T-helper 9 cell (primary cell): ENCODE results near the gene POLD4.
"Not testable (repeated sequence)": the region's sequence is repeated elsewhere in the genome, so short reads cannot be mapped to it uniquely, and the experiment has no call there.

Experiments
- DNase-seq: peaks from one replicate; pipeline ENCODE4 v3.0.0-alpha.2; 2020

Gene POLD4

GRCh38 chr11:67351275-67352005 is 1.9 kb downstream of the POLD4 start:
- DNase-seq: peak; percentile 58

GRCh38 chr11:67349928-67350465 is 3.3 kb downstream of the POLD4 start:
- DNase-seq: no peak

GRCh38 chr11:67349457-67349856 is 3.9 kb downstream of the POLD4 start:
- DNase-seq: no peak

- DNase-seq: no peak
Measured at GRCh38 chr11:67349036-67349435, 4.3 kb downstream of the POLD4 start.

GRCh38 chr11:67347964-67348749 is 5.2 kb downstream of the POLD4 start:
- DNase-seq: no peak

- no peak for DNase-seq
Measured at GRCh38 chr11:67345920-67346819, 7.2 kb downstream of the POLD4 start.

GRCh38 chr11:67345247-67345919 is 8.0 kb downstream of the POLD4 start:
- no peak for DNase-seq

- no peak for DNase-seq
Measured at GRCh38 chr11:67344264-67344663, 9.1 kb downstream of the POLD4 start.

GRCh38 chr11:67337257-67337656 is 16.1 kb downstream of the POLD4 start:
- no peak for DNase-seq

- no peak for DNase-seq
Measured at GRCh38 chr11:67332081-67332691, 21.2 kb downstream of the POLD4 start.

- no peak for DNase-seq
Measured at GRCh38 chr11:67323526-67323925, 29.8 kb downstream of the POLD4 start.

- no peak for DNase-seq
Measured at GRCh38 chr11:67322049-67322448, 31.3 kb downstream of the POLD4 start.

- no peak for DNase-seq
Measured at GRCh38 chr11:67321313-67321871, 32.0 kb downstream of the POLD4 start.

- no peak for DNase-seq
Measured at GRCh38 chr11:67320691-67321090, 32.7 kb downstream of the POLD4 start.

GRCh38 chr11:67320011-67320410 is 33.3 kb downstream of the POLD4 start:
- no peak for DNase-seq

- not testable (repeated sequence) for DNase-seq
Measured at GRCh38 chr11:67318876-67319275, 34.5 kb downstream of the POLD4 start.

- DNase-seq: peak; percentile 34
Measured at GRCh38 chr11:67317888-67318555, 35.3 kb downstream of the POLD4 start.

GRCh38 chr11:67317205-67317887 is 36.0 kb downstream of the POLD4 start:
- peak; percentile 98 for DNase-seq

GRCh38 chr11:67316882-67317204 is 36.5 kb downstream of the POLD4 start:
- no peak for DNase-seq

GRCh38 chr11:67315325-67315909 is 37.9 kb downstream of the POLD4 start:
- no peak for DNase-seq
